HG02970 (cell line): ENCODE measurements around the gene DUXB.

Source experiments
- ATAC-seq: cut with Tn5 transposase; IDR thresholded peaks from one replicate; pipeline ENCODE4 v1.9.1; 2021; ENCODE audit warnings: mild to moderate bottlenecking, moderate library complexity, moderate number of reproducible peaks; ENCODE audit not compliant: unreplicated experiment, low FRiP score

Gene DUXB, protein sequence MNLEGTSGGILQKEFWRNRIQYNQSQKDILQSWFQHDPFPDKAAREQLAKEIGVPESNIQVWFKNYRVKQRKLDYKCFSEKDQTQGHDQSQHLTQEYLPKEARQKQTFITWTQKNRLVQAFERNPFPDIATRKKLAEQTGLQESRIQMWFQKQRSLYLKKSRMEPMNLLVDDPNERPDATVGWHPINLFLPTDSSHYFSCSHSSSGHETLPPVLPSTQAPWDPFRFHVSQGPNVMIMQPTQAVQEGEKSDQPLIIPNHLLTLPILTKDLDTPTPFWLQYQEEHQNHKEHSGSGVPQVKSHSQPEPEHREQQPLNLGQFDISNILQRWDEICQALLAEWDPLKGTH

DNA sequence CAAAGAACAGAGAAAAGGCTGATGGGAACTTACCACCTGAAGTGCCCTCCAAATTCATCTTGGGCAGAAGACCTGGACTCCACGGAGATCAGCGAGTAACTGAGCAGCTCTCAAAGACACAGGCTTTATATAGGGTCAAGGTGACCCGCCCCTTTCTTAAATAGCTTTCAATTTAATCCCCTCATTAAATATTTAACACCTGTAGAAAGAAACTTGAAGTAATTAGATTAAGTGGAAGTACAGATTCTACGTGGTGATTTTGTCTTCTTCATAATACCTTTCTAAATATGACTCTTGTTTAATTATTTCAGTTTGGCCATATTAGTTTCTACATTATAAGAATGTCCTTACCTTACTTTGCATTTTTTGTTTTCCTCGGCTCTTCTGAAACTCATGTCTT is at the start of gene DUXB:
DUXB (minus strand) TSS at position 101 of the 400 bp plus-strand sequence; CDS start at position 58, 43 bp downstream.
- ATAC-seq = no peak

DNA sequence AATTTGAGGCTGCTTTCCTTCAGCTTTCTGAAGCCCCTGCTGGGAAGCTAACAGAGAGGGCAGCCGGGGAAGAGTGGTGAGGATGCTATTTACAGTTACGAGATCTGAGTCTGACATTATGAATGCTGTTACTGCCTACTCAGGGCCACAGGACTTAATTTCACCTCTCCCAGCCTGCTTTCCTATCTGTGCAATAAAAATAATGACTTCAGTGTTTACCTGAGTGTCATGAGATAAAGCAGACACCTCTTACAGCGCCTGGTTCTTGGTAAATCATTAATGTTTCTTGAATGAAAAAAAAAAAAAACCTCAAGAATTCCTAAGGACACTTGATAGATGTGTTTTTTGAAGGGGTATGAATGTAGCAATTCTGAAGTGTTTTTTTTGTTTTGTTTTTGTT is 49.3 kb upstream of the DUXB start:
- no peak for ATAC-seq

DNA sequence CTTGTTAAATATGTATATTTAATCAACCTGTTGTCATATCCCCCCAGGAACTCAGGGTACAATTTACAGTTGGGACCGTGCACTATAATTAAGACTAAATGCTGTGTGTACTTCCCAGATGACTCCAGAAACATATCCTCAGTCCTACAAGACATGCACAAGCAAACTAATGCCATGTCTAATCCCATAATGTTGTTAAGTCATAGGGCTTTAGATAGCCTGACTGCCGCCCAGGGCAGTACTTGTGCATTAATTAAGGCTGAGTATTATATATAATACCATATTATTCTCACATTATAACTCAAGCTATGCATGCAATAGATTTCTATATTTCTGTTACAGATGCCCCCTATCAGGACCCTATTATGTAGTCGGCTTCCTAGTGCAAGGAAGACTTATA is 45.1 kb upstream of the DUXB start:
- ATAC-seq = no peak

DNA sequence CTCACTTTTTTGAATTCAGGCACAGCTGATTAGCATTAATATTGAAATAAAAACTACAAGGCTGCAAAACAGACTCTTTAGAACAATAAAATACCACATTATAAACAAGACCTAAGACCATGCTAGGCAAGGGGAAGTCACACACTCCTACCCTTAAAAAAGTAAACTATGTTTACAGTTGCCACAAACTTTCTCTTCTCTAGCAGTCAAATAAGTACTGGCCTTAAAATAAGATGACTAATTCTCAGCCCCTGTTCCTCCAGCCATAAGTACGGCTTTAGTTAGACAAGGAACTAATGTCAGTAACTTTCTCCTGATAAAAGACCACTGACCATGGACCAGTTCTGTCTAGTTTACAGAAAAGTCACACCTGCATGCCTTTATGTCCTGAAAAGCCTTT is 44.6 kb upstream of the DUXB start:
- no peak for ATAC-seq

DNA sequence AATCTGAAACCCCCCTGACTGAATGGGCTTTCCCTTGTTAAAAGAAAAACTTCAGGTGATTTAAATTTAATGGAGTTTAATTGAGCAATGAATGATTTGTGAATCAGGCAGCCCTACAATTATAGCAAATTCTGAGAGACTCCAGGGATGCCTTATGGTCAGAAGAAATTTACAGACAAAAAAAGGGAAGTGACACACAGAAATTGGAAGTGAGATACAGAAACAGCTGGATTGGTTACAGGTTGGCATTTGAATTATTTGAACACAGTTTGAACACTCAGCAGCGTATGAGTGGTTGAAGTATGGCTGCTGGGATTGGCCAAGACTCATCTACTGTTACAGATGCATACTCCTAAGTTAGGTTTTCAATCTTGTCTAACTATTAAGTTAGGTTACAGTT is 44.0 kb upstream of the DUXB start:
- ATAC-seq = no peak

DNA sequence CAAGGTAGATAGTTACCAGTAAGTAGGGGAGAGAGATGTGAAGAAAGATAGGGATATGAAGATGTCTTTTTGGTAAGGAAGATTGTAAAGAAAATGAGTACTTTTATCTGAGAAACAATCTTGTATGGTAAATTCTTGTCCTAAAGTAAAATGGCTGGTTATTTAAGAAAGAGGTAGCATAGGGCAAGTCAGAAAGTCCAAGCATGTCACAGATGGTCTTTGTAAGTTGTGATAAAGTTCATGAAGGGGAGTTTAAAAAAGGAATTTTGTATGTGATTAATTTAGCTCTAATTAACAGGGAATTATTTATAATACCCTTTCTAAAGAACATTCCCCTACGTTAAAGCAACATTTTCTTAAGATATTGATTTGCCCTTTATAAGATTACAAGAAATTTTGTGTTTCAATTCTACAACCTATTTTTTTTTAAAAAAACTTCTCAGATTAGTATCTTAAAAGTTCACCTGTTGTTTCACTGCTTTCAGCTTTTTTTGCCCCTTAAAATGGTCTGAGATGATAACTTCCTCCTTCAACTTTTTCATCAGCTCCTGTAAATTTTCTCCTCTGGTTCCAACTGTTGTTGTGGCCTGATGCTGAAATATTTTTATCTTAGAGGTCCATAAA is 41.3 kb upstream of the DUXB start:
- no peak for ATAC-seq

DNA sequence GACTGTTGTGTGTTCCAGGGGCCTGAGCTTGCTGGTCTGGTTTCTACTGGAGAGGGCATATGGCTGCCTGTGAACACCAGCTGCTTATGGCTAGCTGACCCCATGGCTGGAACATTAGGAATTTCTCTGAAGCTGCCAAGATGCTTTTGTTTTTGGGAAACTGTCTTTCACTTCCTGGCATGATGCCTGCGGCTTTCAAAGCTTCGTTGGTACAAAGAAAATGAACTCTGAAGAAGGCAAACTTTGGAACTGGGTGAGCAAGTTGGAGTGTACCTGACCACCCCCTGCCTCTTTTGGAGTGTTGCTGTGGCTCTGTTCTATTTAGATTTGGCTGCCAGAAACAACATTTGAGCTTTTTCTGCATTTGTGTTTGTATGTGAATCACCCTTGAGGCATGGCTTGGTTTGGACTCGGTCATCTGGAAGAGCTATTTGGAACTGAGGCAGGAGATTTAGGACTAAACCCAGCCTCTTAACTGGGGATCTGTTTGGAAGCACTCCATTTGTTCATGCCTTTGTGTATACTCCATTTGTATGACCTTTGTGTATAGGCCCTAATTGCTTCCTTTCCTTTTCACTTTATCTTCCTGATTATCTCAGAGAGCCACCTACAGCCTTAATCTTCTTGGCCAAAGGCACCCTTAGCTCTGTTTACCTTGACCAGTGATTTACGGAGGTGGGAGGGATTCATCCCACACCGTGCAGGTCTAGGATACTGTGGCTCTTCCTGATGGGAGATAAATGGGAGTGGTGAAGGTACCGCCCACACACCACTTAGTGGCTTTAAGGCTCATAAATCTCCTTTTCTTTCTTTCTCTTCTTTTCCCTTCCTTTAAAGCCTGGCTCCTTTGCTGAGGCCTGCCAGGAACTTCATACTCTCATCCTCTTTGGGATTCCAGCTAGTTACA is 32.3 kb upstream of the DUXB start:
- no peak for ATAC-seq

DNA sequence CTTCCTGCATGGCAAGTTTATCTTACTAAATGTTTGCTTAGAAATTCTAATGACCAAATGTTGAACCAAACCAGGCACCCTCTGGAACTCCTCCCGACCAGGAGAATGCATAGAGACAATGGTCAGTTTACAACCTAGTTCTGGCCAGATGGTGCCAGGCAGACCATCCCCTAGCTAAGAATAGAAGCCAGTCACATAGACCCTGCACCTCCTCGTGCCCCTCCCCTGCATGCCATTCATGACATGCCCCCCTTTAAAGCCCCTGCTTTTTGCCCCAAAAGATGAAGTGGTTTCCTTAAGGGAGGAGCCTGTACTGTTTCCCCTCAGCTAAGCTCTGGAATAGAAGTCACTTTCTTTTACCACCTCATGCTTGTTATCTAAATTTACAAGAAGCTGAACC is 31.6 kb upstream of the DUXB start:
- no peak for ATAC-seq

DNA sequence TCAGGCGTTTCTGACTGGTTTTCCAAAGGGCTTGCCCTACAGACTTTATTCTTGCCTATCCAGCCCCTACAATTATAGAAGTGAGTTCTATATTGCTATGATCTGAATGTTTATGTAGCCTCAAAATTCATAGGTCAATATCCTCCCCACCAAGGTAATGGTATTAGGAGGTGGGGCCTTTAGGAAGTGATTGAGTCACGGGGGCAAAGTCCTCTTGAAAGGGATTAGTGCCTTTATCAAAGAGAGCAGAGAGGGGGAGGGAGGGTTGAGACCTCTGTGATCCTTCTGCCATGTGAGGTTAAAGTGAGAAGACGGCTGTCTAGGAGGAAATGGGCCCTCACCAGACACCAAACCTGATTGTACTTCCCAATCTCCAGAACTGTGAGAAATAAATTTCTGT is 26.0 kb upstream of the DUXB start:
- no peak for ATAC-seq

DNA sequence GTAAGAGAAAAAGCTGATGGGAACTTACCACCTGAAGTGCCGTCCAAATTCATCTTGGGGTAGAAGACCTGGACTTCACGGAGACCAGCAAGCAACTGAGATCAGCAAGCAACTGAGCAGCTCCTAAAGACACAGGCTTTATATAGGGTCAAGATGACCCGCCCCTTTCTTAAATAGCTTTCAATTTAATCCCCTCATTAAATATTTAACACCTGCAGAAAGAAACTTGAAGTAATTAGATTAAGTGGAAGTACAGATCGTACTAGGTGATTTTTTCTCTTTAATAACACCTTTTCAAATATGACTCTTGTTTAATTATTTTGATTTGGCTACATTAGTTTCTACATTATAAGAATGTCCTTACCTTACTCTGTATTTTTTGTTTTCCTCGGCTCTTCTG is 25.1 kb upstream of the DUXB start, which contains the start of gene CPHXL:
CPHXL (minus strand) TSS at position 101 of the 400 bp plus-strand sequence; CDS start at position 53, 48 bp downstream.
- ATAC-seq = no peak

DNA sequence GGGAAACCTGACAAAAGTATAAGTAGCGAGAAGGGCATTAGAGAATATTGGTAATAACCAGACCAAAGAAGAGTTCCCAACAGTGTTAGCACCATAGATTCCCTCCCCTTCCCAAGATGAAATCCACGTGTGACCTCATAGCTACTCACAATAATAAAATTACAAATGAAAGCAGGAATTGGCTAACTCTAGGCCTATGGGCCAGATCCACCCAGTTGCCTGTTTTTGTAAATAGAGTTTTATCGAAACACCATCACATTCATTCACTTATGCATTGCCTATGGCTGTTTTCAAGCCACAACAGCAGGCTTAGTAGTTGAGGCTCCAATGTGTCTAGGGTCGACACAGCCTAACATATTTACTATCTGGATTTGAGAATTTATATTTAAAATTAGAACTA is 17.2 kb upstream of the DUXB start:
- ATAC-seq = no peak

DNA sequence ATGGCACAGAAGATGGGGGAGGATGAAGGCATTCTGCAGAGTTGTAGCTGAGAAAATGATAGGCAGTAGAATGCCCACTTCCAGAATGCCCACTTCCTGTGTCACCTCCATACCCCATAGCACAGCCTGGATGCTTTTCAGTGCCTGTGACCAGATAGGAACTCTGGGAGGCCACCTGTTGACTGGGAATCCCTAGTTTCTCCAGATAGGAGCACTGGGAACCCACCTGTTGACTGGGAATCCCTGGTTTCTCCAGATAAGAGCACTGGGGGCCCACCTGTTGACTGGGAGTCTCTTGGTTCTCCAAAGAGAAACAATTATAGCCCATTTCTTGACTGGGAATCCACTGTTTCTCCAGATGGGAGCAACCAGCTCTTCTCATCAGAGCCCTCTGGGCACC is 13.4 kb upstream of the DUXB start:
- no peak for ATAC-seq

DNA sequence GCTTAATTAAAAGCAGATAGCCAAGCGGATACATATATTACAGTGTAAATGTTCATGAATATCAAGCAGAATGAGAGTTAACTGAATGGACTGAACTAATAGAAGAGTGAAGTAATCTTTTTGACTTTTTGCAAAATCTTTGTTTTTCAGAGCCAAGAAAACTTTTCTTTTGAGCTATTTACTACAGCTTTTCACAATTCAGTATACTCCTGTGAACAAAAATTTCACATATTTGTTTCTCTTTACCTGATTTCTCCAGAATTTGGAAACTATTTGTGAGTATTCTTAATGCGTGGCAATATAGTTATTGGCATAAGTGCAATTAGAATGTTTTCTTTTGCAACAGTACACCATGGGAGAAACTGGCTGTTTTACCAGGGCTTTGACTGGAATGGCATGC is 9.1 kb upstream of the DUXB start:
- no peak for ATAC-seq

DNA sequence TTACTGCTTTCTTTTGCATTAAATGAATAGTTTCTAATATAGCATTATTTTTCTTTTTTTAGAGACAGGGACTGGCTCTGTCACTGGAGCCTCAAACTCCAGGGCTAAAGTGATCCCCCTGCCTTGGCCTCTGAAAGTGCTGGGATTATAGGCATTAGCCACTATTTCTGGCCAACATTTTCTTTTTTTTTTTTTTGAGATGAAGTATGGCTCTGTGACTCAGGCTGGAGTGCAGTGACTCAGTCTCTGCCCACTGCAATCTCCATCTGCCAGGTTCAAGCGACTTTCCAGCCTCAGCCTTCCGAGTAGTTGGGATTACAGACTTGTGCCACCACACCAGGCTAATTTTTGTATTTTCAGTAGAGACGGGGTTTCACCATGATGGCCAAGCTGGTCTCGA is 2.0 kb upstream of the DUXB start:
- ATAC-seq = no peak

DNA sequence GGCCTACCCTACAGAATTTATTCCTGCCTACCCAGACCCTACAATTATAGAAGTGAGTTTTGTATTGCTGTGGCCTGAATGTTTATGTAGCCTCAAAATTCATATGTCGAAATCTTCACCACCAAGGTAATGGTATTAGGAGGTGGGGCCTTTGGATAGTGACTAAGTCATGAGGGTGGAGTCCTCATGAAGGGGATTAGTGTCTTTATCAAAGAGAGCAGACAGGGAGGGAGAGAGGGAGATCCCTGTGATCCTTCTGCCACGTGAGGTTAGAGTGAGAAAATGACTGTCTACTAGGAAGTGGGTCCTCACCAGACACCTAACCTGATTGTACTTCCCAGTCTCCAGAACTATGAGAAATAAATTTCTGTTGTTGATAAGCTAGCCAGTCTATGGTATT is 981 bp upstream of the DUXB start:
- ATAC-seq = no peak

DNA sequence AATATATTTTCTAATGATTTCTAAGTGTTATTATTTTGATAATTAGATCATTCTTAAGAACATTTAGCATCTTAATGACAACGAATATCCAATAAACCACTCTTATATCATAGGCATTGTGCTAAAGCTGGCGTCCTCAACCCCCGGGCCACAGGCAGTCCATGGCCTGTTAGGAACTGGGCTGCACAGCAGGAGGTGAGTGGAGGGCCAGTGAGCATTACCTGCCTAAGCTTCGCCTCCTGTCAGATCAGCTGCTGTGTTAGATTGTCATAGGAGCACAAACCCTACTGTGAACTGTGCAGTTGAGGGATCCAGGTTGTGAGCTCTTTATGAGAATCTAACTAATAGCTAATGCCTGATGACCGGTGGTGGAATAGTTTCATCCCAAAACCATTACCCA is 3.7 kb downstream of the DUXB start:
- ATAC-seq = no peak

DNA sequence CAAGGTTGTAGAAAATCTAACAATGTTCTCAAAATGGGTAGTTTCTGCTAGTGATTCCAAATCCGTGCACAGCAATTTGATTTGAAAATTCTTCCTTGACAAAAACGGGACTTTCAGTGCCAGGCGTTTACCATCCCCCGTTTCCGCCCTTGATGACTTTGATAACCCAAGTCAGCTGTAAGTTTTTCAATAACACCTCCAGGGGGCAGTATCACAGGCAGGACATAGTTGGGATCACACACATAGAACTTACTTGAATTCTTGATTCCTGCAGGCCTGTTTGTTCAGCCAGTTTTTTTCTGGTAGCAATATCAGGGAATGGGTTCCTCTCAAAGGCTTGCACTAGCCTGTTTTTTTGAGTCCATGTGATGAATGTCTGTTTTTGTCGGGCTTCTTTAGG is 5.6 kb downstream of the DUXB start:
- ATAC-seq = no peak

DNA sequence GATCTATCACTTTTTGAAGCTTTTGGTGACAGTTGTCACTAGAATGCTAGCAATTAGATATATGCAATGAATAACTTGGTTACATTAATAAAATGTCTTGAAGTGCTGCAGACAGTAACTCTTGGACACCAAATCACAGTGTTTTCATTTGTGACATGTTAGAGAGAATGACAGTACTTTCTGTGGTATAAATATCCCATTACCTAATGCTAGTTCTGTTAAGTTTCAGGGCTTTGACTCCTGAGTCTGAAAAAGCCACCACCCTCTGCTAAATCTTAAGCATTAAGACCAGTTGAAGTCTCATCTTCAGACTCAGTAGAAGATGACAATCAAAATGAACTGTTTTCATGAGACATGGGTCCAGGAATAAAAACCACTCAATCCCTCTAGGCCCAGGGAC is 13.9 kb downstream of the DUXB start:
- no peak for ATAC-seq

DNA sequence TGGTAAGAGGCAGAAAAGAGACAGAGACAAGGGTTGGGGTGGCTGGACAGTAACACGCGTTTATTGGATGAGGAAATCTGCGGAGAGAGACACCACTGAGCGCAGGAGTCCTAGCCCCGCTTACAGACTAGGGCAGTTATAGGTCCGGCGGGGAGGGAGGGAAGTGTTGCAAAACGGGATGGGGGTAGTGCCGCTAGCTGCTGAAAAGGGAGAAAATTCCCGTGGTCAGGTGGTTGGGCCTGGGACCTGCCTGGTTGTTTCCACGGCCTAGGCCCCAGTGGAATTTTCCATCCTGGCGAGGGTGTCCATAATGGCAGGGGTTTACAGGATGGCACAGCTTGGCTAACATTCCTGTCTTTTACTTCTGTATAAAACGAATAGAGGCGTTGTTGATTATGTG is 19.0 kb downstream of the DUXB start:
- ATAC-seq = no peak

DNA sequence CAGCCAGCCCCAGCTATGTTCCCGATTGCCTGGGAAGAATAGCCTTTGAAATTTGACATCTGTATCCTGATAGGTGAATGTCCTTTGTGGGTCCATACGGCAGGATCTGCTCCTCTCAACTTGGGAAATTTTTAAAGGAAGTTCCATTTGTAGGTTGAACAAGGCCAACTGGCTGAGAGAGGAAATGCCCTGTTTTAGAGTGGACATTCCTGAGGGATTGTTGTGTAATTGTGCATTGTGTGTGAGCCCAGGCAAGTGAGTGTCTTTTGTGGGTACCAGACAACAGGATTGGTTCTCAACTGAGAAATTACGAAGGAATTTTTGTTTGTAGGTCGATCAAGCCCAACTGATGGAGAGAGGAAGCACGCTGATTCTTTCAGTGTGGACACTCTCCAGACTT is 21.9 kb downstream of the DUXB start:
- no peak for ATAC-seq

DNA sequence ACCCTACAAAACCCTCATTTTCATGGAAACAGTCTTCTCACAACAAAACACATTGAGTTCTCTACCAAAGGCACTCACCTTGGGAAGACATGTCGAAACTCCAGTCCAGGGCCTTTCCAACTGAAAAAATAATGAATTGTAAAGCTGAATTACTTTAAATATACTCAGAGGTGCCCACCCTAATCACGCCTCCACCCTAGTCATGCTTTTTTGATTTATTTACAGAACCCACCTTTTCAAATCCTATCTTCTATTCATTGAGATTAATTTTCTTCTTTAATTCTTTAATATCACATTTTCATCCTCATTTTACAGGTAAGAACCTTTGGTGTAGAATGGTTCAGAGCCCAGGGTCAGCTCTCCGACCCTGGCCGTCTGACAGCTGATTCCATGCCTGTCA is 24.4 kb downstream of the DUXB start, which contains the start of gene CPHXL2:
CPHXL2 (minus strand) TSS at position 101 of the 400 bp plus-strand sequence; CDS start at position 91, 10 bp downstream.
- no peak for ATAC-seq
